ENCODE measurements around the gene PEX26.
"Not testable (repeated sequence)": the region's sequence is repeated elsewhere in the genome, so short reads cannot be mapped to it uniquely, and the experiment has no call there.

The PEX26 gene

GRCh38 chr22:18056807-18057474 lies 20.8 kb upstream of the PEX26 start:
- DNase-seq (ENCODE audit: low spot score), result no peak

GRCh38 chr22:18057568-18058209 lies 20.1 kb upstream of the PEX26 start:
- no peak for DNase-seq (ENCODE audit: low spot score)

- DNase-seq (ENCODE audit: low spot score), result no peak
Observed at GRCh38 chr22:18058371-18059093, 19.3 kb upstream of the PEX26 start.

DNA sequence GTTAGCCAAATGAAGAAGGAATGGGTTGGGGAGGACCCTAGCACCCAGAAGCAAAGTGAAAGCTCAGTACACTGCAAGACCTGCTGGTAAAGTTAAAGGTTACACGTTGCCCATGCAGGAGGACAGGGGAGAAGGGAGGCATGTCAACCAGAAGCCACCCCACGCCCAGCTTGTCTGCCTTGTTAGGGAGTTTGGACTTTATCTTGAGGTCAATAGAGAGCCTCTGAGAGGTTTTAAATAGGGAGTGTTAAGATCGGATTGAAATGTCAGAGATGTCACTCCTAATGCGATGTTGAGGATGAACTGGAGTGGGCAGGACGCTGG lies 18.7 kb upstream of the PEX26 start:
- DNase-seq (ENCODE audit: low spot score), result no peak

GRCh38 chr22:18059473-18059872 lies 18.3 kb upstream of the PEX26 start:
- DNase-seq (ENCODE audit: low spot score), result no peak

- DNase-seq (ENCODE audit: low spot score), result no peak
Observed at GRCh38 chr22:18059991-18060390, 17.8 kb upstream of the PEX26 start.

GRCh38 chr22:18060646-18061620 lies 16.9 kb upstream of the PEX26 start:
- DNase-seq (ENCODE audit: low spot score), result no peak

DNA sequence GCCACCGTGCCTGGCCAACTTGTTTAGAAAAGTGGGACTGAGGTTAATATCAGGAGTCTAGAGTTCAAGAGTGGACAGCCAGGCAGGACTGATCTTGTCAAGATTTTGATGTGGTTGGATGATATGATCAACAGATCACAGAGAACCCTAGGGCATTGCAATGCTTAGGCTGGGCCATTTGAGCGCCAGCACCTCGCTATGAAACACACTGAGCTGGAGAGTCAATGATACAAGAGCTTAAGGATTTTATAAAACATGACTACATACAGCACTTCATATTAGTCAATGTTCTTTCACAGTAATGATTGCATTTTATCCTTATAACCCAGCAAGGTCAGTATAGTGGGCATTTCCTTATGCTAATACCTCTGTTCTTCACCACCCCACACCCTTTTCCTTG lies 15.4 kb upstream of the PEX26 start:
- DNase-seq (ENCODE audit: low spot score), result no peak

GRCh38 chr22:18063306-18063705 lies 14.5 kb upstream of the PEX26 start:
- no peak for DNase-seq (ENCODE audit: low spot score)

DNA sequence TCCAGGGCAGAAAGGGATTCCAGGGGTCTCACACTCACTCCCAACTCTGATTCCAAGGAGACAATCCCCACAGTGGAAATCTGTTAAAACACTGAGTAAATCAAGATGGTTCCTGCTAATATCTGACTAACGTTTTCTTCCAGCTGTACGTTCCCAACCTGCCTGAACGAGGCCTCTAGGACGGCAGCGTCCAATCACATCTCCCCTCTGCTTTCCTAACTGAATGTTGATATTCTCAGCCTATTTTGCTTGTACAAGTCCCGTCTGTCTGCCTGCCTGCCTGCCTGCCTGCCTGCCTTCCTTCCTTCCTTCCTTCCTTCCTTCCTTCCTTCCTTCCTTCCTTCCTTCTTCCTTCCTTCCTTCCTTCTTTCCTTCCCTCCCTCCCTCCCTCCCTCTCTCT lies 14.1 kb upstream of the PEX26 start:
- DNase-seq (ENCODE audit: low spot score), result not testable (repeated sequence)

GRCh38 chr22:18064636-18065035 lies 13.2 kb upstream of the PEX26 start:
- DNase-seq (ENCODE audit: low spot score), result no peak

DNA sequence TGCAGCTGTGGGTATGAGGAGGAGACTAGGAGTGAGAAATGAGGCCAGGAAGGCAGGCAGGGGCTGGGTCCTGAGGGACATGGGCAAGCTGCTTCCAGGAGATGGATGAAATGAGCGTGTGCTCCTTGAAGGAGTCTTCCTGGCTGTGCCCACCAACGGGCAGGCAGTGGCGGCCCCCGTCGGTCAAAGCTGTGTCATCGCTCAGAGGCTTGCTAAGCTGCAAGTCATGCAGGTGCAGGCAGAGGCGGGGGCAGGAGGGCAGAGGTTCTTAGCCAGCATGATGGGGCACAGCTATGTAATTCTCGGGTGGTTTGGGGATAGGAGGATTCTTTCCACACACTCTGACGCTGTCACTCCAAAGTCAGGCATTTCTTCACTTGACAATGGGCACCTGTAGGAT lies 12.5 kb upstream of the PEX26 start:
- no peak for DNase-seq (ENCODE audit: low spot score)

- DNase-seq (ENCODE audit: low spot score), result no peak
Observed at GRCh38 chr22:18066181-18066859, 11.5 kb upstream of the PEX26 start.

GRCh38 chr22:18067121-18067520 lies 10.7 kb upstream of the PEX26 start:
- DNase-seq (ENCODE audit: low spot score), result no peak

DNA sequence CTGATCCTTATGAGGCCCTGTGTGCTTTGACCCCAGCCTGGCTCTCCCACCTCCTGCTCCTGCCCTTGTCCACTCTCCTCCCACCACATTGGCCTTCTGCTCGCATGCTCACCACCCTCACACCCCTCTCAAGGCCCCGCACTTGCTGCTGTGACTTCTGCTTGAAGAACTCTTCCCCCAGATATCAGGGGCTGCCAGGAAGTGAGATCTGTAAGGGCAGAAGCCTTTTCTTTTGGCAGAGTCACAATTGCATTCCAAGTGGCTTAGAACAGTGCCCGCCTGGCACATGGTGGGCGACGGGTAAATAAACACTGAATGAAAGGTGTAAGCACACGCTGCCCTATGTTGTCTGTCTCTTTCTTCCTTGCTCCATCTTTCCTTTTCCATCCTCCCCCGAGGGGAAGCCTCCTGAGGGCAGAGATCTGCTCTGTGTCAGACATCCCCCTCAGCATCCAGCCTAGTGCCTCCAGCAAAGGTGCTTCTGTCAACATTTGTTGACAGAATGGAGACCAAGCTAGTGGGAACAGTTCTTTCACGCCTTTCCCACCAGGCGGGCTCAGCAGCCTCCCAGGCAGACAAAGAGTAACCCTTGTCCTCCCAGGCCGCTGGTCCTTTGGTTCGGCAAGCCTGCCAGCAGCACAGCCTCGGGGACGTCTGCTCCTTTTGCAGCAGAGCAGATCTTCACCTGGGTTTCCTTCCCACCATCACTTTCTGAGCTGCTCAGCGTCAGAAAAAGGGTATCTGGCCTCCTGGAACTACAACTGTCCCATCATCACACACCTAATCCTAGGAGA lies 10.0 kb upstream of the PEX26 start:
- DNase-seq (ENCODE audit: low spot score), result no peak

DNA sequence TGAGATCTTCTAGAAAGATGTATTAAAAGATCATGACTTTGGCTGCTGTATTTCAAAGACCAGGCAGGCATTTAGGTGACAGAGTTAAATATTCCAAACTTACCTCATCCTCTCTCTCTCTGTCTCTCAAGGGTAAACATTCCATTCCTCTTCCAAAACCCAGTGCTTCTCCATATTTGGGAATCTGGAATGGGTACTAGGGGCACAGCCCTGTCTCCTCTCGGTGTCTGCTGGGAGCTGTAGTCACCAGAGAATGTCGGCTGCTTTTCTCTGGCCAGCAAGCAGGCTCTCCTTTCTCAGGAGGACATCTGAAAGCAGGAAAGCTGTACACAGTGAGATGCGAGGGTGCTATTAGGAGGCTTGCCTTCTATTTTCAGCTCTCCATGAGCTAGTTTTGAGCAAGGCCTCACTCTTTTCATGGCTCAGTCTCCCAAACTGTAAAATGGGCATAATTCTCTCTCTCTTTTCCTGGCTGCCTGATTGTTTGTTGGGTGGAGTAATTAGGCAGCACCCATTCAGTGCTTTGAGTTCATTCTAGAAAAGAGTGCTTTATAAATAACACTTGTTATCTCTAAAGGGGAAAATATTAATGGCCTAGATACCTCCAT lies 9.3 kb upstream of the PEX26 start:
- no peak for DNase-seq (ENCODE audit: low spot score)

DNA sequence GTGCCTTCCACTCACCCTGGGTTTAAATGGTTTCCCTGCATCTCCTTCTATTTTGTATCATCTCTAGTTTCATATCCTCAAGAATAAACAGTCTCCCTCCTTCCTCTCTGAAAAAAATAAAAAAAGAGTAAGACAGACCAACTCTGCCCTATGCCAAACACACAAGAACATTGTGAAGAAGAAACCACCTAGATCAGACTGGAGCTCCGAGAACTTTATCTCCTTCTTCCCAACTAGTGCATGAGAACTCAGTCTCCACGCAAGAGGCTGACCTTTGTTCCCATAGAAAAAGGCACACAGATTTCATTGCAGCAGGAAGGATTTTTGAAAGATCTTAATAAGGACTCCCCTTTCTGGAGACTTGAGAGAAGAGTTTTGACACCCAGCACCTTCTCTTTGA lies 8.7 kb upstream of the PEX26 start:
- DNase-seq (ENCODE audit: low spot score), result no peak

GRCh38 chr22:18070041-18070440 lies 7.7 kb upstream of the PEX26 start:
- no peak for DNase-seq (ENCODE audit: low spot score)

DNA sequence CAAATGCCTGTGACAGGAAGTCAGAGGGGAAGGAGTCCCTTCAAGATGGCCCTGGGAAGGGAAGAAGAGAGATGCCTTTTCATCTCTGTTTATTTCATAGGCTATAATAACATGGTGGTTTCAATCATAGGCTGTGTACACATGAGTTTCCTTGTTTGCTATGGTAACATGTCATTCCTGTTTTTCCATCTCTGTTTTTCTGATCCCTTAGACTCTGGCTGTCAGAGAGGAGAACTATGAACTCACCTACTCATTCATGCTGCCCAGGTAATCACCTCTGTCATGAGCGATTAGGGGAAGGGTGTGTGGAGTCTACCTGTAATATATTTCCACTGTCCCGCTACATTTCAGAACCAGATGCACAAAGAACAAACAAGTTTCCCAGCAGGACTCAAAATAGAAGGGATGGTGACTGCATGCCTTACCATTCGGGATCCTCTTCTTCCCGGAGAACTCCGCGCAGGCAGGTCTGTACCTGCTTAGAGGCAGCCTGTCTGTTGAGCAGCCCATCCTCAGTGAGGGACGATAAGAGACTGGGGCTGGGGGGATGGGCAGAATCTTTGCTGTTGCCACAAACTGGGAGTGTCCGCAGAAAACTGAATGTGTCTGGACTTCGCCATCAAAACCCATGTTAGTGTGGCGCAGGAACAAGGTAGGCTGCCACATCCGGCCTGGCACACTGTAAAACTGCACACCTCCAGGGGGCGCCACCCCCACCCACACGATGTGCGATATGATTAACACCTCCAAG lies 7.1 kb upstream of the PEX26 start:
- DNase-seq (ENCODE audit: low spot score), result no peak

Data from CD4-positive, alpha-beta T cell treated with Interleukin-2 at 100 ng/mL for 4 hours (primary cell).